ENCODE data around the gene EPHB6.

GRCh38 chr7:142862786-142863400, 8.0 kb downstream of the EPHB6 start:
- no peak for TF ChIP-seq CTCF (IDR thresholded peaks at IDR 0.05)
- no peak for TF ChIP-seq POLR2A (IDR thresholded peaks at IDR 0.05)

Measured in lower leg skin (tissue), 3 donors.